ENCODE measurements around the gene LXN.

The LXN gene

GRCh38 chr3:158659454-158660237 lies 12.8 kb downstream of the LXN start:
- DNase-seq (ENCODE audit: low read depth) = peak; percentile 46
- peak; percentile 77 for TF ChIP-seq CTCF (IDR thresholded peaks at IDR 0.05; ENCODE audit: control insufficient read depth, insufficient read depth, low read depth, low read length, missing control alignments)
- no peak overlapping the region for H3K4me3 ChIP-seq (ENCODE audit: control insufficient read depth, low read depth, low read length)

- no peak overlapping the region for H3K4me3 ChIP-seq (ENCODE audit: control insufficient read depth, low read depth, low read length)
- no peak for TF ChIP-seq CTCF (IDR thresholded peaks at IDR 0.05; ENCODE audit: control insufficient read depth, insufficient read depth, low read depth, low read length, missing control alignments)
- no peak for DNase-seq (ENCODE audit: low read depth)
Observed at GRCh38 chr3:158658889-158659288, 13.6 kb downstream of the LXN start.

- no peak for TF ChIP-seq CTCF (IDR thresholded peaks at IDR 0.05; ENCODE audit: control insufficient read depth, insufficient read depth, low read depth, low read length, missing control alignments)
- H3K4me3 ChIP-seq (ENCODE audit: control insufficient read depth, low read depth, low read length) = no peak overlapping the region
- no peak for DNase-seq (ENCODE audit: low read depth)
Observed at GRCh38 chr3:158652463-158652862, 20.0 kb downstream of the LXN start.

- no peak for DNase-seq (ENCODE audit: low read depth)
- H3K4me3 ChIP-seq (ENCODE audit: control insufficient read depth, low read depth, low read length) = no peak overlapping the region
Observed at GRCh38 chr3:158651192-158651591, 21.3 kb downstream of the LXN start.

GRCh38 chr3:158649791-158650190 lies 22.7 kb downstream of the LXN start:
- no peak overlapping the region for H3K4me3 ChIP-seq (ENCODE audit: control insufficient read depth, low read depth, low read length)
- no peak for DNase-seq (ENCODE audit: low read depth)
- TF ChIP-seq CTCF (IDR thresholded peaks at IDR 0.05; ENCODE audit: control insufficient read depth, insufficient read depth, low read depth, low read length, missing control alignments) = no peak

More at GRCh38 chr3:158651192-158651591, 21.3 kb downstream of the LXN start:
- TF ChIP-seq CTCF (IDR thresholded peaks at IDR 0.05; ENCODE audit: control insufficient read depth, insufficient read depth, low read depth, low read length, missing control alignments) = no peak

GRCh38 chr3:158644345-158644908 lies 28.0 kb downstream of the LXN start, which contains the start of gene GFM1:
TSS of gene GFM1 (plus strand) at chr3:158644527. CDS start at chr3:158644635, 108 bp downstream.
- peak within 1 kb of the TSS; percentile 98 for H3K4me3 ChIP-seq (ENCODE audit: control insufficient read depth, low read depth, low read length)
- peak; percentile 79 for DNase-seq (ENCODE audit: low read depth)
- TF ChIP-seq CTCF (IDR thresholded peaks at IDR 0.05; ENCODE audit: control insufficient read depth, insufficient read depth, low read depth, low read length, missing control alignments) = peak; percentile 94

Data from AG09309 (cell line).